Femur (tissue), 1 donor: Measurements from ENCODE around the gene ZNF821.
"Not testable (repeated sequence)": the region's sequence is repeated elsewhere in the genome, so short reads cannot be mapped to it uniquely, and the experiment has no call there.

Source experiments
- DNase-seq: peaks from one replicate; pipeline ENCODE4 v3.0.0-alpha.2; 2017

The ZNF821 gene

GRCh38 chr16:71883849-71884638, at the start of gene ZNF821:
Gene ZNF821 (minus strand): TSS chr16:71884182. CDS start chr16:71879946, 4,236 bp downstream.
- peak; percentile 89 for DNase-seq

GRCh38 chr16:71933017-71933416, 49.0 kb upstream of the ZNF821 start:
- DNase-seq = no peak

- no peak for DNase-seq
These were observed 47.6 kb upstream of the ZNF821 start for GRCh38 chr16:71931599-71931998.

- DNase-seq = no peak
These were observed 47.0 kb upstream of the ZNF821 start for GRCh38 chr16:71931001-71931400.

GRCh38 chr16:71930013-71930563, 46.1 kb upstream of the ZNF821 start:
- no peak for DNase-seq

- no peak for DNase-seq
These were observed 45.1 kb upstream of the ZNF821 start for GRCh38 chr16:71929048-71929447.

GRCh38 chr16:71927787-71928186, 43.8 kb upstream of the ZNF821 start:
- peak; percentile 33 for DNase-seq

GRCh38 chr16:71927383-71927782, 43.4 kb upstream of the ZNF821 start:
- peak; percentile 54 for DNase-seq

- DNase-seq = no peak
These were observed 40.7 kb upstream of the ZNF821 start for GRCh38 chr16:71924710-71925109.

GRCh38 chr16:71923941-71924690, 40.1 kb upstream of the ZNF821 start:
- DNase-seq = no peak

GRCh38 chr16:71920658-71921057, 36.7 kb upstream of the ZNF821 start:
- no peak for DNase-seq

GRCh38 chr16:71919035-71919434, 35.1 kb upstream of the ZNF821 start:
- no peak for DNase-seq

- DNase-seq = no peak
These were observed 33.9 kb upstream of the ZNF821 start for GRCh38 chr16:71917900-71918299.

GRCh38 chr16:71916397-71916920, 32.5 kb upstream of the ZNF821 start:
- DNase-seq = no peak

- no peak for DNase-seq
These were observed 31.4 kb upstream of the ZNF821 start for GRCh38 chr16:71915350-71915749.

GRCh38 chr16:71914802-71915201, 30.8 kb upstream of the ZNF821 start:
- no peak for DNase-seq

GRCh38 chr16:71912534-71913275, 28.7 kb upstream of the ZNF821 start:
- DNase-seq = no peak

GRCh38 chr16:71911121-71911520, 27.1 kb upstream of the ZNF821 start:
- DNase-seq = no peak

GRCh38 chr16:71905765-71906164, 21.8 kb upstream of the ZNF821 start:
- DNase-seq = not testable (repeated sequence)

GRCh38 chr16:71904239-71904638, 20.3 kb upstream of the ZNF821 start:
- DNase-seq = no peak

GRCh38 chr16:71903608-71904007, 19.6 kb upstream of the ZNF821 start:
- no peak for DNase-seq

GRCh38 chr16:71902656-71903365, 18.8 kb upstream of the ZNF821 start:
- DNase-seq = no peak
